Cardiac muscle cell (in vitro differentiated cells and primary cell): ENCODE measurements around the gene ARRDC5. TPM values are rescaled to one million over a fixed set of nuclear protein-coding genes. Genes with fewer than 3 reads are reported as not detected.
"Not testable (repeated sequence)": the region's sequence is repeated elsewhere in the genome, so short reads cannot be mapped to it uniquely, and the experiment has no call there.

Source experiments
- DNase-seq, 2 donors: peaks; one replicate each; pipeline versions ENCODE4 v3.0.0 to v3.0.0-alpha.2; 2010 to 2017; ENCODE audit warnings: low read depth in 1 of 2, low spot score in 1 of 2
- H3K27ac ChIP-seq: fragments of 200-600 bp; sonication (generic); 2 replicates; pipeline ENCODE4 v1.5.1; 2016
- H3K27me3 ChIP-seq: fragments of 200-600 bp; sonication (generic); 2 replicates; pipeline ENCODE4 v1.6.0; 2016; ENCODE audit warnings: control low read depth
- H3K36me3 ChIP-seq: fragments of 200-600 bp; sonication (generic); 2 replicates; pipeline ENCODE4 v1.5.1; 2016; ENCODE audit warnings: control low read depth
- H3K4me1 ChIP-seq: fragments of 200-600 bp; sonication (generic); 2 replicates; pipeline ENCODE4 v1.8.1; 2017; ENCODE audit warnings: low read depth, mild to moderate bottlenecking, mixed run types
- H3K4me3 ChIP-seq: fragments of 200-600 bp; sonication (generic); 2 replicates; pipeline ENCODE4 v1.5.1; 2016; ENCODE audit warnings: mild to moderate bottlenecking
- H3K9me3 ChIP-seq: fragments of 200-600 bp; sonication (generic); 2 replicates; pipeline ENCODE4 v1.5.1; 2017; ENCODE audit warnings: low read depth, mild to moderate bottlenecking, control low read depth
- CTCF ChIP-seq: IDR thresholded peaks from 2 replicates; pipeline ENCODE4 v1.5.1; 2012; ENCODE audit warnings: low read depth, mild to moderate bottlenecking, low read length
- polyA plus RNA-seq: library from polyadenylated mRNA; unstranded; fragments of >200 nt; fragmentation: Nextera tagmentation; extraction: Ambion mirVana; gene quantifications from 2 replicates; pipeline ENCODE4 v1.2.1, GENCODE V29; 2016
- total RNA-seq: library from RNA; depleted of rRNA; stranded (reverse); fragments of >200 nt; gene quantifications from 2 replicates; pipeline ENCODE4 v1.2.3, GENCODE V29; 2016

ARRDC5 gene
- total and polyA plus RNA-seq, 2 experiments from 2014 or later, result not detected

DNA sequence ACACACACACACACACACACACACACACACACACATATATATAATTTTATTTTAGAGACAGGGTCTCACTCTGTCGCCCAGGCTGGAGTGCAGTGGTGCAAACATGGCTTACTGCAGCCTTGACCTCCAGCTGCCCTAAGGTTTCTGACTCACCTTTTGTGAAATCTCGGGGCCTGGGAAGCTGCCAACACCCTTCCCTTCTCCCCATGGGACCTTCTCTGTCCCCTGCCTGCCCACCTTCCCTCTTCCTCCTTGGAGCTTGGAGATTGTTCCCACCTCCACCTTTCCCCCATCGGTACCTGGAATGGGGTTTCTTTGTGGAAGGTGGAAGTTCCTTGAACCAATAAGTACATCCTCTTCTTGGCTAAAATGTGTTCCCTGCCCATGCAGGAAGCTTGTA, 6.3 kb downstream of the ARRDC5 start:
- no peak for TF ChIP-seq CTCF
- Histone ChIP-seq H3K4me1 (no peaks in the 10 kb centered on the region), H3K27ac (no peak overlapping the region), H3K9me3 (no peaks in the 10 kb centered on the region), H3K36me3 (no peaks in the 10 kb centered on the region), H3K27me3 (no peaks in the 10 kb centered on the region), H3K4me3 (no peak overlapping the region)
- DNase-seq, result peak in 1 of 2 donors; percentile 51

DNA sequence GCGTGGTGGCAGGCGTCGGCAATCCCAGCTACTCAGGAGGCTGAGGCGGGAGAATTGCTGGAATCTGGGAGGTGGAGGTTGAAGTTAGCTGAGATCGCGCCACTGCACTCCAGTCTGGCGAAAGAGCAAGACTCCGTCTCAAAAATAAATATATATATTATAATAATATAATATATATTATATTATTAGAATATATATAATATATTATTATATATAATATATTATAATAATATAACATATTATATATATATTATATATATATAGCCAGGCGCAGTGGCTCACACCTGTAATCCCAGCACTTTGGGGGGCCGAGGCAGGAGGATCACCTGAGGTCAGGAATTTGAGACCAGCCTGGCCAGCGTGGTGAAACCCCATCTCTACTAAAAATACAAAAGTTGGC, 9.7 kb downstream of the ARRDC5 start:
- not testable (repeated sequence) for H3K9me3 ChIP-seq, H3K4me1 ChIP-seq, H3K36me3 ChIP-seq, H3K4me3 ChIP-seq, H3K27me3 ChIP-seq, H3K27ac ChIP-seq, DNase-seq

DNA sequence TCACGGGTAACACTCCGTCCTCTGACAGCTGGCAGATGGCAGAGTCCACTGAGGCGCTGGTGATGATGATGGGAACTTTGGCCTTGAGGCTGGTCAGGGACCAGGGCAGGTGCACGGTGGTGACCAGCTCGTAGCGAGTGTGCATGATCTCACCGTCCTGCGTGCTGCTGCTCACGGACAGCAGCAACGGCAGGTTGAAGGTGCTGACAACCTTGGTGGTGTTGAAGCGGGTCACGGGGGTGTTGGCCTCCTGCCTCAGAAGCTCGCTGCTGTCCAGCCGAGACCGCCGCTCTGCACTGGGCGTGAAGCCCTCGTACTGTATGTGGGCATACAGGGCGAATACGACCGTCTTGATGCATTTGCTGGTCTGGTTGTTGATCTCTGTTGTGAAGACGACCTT, 11.6 kb downstream of the ARRDC5 start:
- H3K27me3 ChIP-seq, result no peaks in the 10 kb centered on the region
- no peaks in the 10 kb centered on the region for H3K9me3 ChIP-seq
- TF ChIP-seq CTCF, result no peak
- H3K27ac ChIP-seq, result no peak overlapping the region
- no peak for DNase-seq
- H3K4me3 ChIP-seq, result no peak overlapping the region
- H3K36me3 ChIP-seq, result no peaks in the 10 kb centered on the region
- H3K4me1 ChIP-seq, result no peaks in the 10 kb centered on the region

DNA sequence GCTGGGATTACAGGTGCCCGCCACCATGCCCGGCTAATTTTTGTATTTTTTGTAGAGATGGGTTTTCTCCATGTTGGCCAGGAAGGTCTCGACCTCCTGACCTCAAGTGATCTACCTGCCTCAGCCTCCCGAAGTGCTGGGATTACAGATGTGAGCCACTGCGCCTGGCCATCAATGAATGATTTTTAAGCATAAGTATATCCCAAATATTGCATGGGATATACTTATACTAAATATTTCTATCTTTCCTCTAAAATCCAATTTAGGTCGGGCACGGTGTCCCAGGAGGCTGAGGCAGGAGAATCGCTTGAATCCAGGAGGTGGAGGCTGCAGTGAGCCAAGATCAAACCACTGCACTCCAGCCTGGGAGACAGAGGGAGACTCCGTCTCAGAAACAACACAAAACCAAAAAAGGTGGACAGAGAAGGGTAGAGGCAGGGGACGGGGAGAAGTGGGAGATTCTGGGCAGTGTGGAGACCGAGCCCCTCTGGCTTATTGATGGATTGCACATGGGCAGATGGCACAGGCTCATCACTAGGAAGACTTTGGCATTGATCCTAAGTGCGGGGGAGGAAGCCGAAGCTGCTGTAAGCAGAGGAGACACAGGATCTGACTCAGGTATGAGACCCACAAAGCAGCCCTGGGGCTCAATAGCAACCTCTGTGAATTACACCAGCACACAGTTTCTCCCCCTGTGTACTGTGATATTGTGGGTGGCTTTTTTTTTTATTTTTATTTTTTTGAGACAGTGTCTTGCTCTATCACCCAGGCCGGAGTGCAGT, 13.5 kb downstream of the ARRDC5 start:
- Histone ChIP-seq H3K27me3 (no peaks in the 10 kb centered on the region), H3K4me3 (no peak overlapping the region), H3K36me3 (no peaks in the 10 kb centered on the region), H3K27ac (no peak overlapping the region), H3K9me3 (no peaks in the 10 kb centered on the region), H3K4me1 (no peaks in the 10 kb centered on the region)
- no peak for TF ChIP-seq CTCF
- DNase-seq, result peak in 1 of 2 donors; percentile 45

- not testable (repeated sequence) for H3K27ac ChIP-seq, H3K4me3 ChIP-seq, H3K4me1 ChIP-seq, H3K9me3 ChIP-seq, DNase-seq, H3K27me3 ChIP-seq, H3K36me3 ChIP-seq
These were observed 14.9 kb downstream of the ARRDC5 start for GRCh38 chr19:4887803-4888202.

DNA sequence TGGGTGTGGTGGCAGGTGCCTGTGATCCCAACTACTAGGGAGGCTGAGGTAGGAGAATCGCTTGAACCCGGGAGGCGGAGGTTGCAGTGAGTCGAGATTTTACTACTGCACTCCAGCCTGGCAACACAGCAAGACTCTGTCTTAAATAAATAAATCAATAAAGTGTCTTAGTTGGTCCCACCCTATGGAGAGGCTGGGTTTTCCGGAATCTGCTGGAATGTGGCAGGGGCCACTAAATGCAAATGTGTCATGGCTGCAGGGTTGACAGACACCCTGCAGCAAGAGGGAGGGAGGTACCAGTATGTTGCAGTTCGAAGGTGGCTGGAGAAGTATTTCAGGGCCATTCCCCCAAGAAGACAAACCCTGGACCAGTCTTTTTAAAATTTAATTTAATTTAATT, 17.7 kb downstream of the ARRDC5 start:
- H3K9me3 ChIP-seq, DNase-seq, H3K27me3 ChIP-seq, H3K27ac ChIP-seq, H3K4me1 ChIP-seq, H3K36me3 ChIP-seq, H3K4me3 ChIP-seq: not testable (repeated sequence)

- H3K4me3 ChIP-seq, H3K9me3 ChIP-seq, H3K27ac ChIP-seq, DNase-seq, H3K27me3 ChIP-seq, H3K4me1 ChIP-seq, H3K36me3 ChIP-seq: not testable (repeated sequence)
These were observed 19.8 kb downstream of the ARRDC5 start for GRCh38 chr19:4882874-4883273.

DNA sequence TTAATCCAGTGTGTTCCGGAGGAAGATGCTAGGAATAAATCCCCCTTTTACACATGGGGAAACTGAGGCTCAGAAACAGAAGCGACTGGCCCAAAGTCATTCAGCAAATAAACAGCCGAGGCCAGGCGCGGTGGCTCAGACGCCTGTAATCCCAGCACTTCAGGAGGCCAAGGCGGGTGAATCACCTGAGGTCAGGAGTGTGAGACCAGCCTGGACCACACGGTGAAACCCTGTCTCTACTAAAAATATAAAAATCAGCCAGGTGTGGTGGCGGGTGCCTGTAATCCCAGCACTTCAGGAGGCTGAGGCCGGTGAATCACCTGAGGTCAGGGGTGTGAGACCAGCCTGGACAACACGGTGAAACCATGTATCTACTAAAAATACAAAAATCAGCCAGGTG, 23.7 kb downstream of the ARRDC5 start:
- Histone ChIP-seq H3K9me3 (no peaks in the 10 kb centered on the region), H3K4me3 (no peak overlapping the region), H3K27ac (no peak overlapping the region), H3K36me3 (no peaks in the 10 kb centered on the region), H3K27me3 (no peaks in the 10 kb centered on the region), H3K4me1 (no peaks in the 10 kb centered on the region)
- DNase-seq, result no peak
- no peak for TF ChIP-seq CTCF
